Epithelial cell of proximal tubule (primary cell): ENCODE data around the gene GIMAP6. TPM values are rescaled to one million over a fixed set of nuclear protein-coding genes. Genes with fewer than 3 reads are reported as not detected.

Experiments used
- DNase-seq: peaks from one replicate; pipeline ENCODE4 v3.0.0-alpha.2; 2011; ENCODE audit warnings: low read depth
- H3K4me3 ChIP-seq: 2 replicates; pipeline ENCODE4 v1.5.1; 2011; ENCODE audit warnings: low read depth, mild to moderate bottlenecking, low read length
- total RNA-seq: library from RNA; depleted of rRNA; stranded (reverse); fragments of >200 nt; gene quantifications from 2 replicates; pipeline ENCODE4 v1.2.3, GENCODE V29; 2015
- TF ChIP-seq, protein P1 (sequence below): conservative IDR thresholded peaks from 2 replicates; pipeline ENCODE4 v1.5.1; 2012; ENCODE audit warnings: low read depth, mild to moderate bottlenecking, low read length

Gene GIMAP6
- total RNA-seq, 1 donor from 2014 or later, result not detected

DNA sequence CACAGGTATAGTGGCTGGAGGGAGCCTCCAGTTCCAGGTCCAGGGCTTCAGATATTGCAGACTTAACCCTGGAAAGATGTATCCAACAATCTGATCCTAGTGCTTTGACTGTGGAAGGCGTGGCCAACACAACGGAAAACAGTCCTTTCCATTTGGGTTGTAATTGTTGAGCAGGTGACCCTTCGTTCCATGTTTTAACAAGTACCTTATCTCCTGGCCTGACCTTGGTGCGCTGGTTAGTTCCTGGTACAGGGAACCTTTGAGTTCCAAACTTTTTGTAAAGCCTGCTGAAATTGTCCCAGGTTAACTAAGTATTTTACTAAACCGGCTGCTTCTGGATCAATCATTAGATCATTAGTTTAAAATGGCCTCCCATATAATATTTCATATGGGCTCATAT is 23.9 kb upstream of the GIMAP6 start:
- H3K4me3 ChIP-seq, result no peak overlapping the region
- TF ChIP-seq, protein P1, sequence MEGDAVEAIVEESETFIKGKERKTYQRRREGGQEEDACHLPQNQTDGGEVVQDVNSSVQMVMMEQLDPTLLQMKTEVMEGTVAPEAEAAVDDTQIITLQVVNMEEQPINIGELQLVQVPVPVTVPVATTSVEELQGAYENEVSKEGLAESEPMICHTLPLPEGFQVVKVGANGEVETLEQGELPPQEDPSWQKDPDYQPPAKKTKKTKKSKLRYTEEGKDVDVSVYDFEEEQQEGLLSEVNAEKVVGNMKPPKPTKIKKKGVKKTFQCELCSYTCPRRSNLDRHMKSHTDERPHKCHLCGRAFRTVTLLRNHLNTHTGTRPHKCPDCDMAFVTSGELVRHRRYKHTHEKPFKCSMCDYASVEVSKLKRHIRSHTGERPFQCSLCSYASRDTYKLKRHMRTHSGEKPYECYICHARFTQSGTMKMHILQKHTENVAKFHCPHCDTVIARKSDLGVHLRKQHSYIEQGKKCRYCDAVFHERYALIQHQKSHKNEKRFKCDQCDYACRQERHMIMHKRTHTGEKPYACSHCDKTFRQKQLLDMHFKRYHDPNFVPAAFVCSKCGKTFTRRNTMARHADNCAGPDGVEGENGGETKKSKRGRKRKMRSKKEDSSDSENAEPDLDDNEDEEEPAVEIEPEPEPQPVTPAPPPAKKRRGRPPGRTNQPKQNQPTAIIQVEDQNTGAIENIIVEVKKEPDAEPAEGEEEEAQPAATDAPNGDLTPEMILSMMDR, result no peak
- no peak for DNase-seq

DNA sequence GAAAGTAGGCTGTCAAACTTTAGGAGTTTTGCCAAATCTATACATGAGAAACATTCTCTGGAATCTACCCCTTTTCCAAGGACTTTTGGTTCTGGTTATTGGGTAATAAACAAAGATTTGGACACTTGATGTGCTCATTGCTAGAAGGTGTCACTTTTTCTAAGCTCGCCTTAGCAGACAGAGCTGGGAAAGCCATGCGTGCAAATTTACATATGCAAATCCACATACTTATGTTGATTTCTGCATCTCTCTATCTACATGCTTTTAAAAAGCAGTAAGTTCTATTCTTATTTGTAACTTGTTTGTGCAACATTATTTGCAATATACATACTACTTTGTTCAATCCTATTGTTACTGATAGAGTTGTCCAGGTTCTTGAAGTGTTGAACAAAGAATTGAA is 22.5 kb upstream of the GIMAP6 start:
- H3K4me3 ChIP-seq, result no peak overlapping the region
- DNase-seq, result no peak
- TF ChIP-seq, protein P1, result no peak

DNA sequence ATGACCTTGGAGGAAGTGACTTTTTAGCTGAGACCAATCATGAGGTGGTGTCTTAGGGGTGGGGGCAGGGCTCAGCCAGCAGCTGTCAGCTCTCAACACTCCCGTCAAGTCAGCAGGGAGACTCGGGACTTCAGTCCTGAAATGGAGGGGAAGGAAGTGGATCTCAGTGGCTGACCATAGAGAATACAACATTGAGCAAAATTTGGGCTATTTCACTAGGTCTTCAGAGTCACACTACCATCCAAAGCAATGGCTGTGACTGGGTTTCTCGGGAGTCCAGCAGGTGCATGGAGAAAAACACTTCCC is 16.8 kb upstream of the GIMAP6 start:
- no peak overlapping the region for H3K4me3 ChIP-seq

DNA sequence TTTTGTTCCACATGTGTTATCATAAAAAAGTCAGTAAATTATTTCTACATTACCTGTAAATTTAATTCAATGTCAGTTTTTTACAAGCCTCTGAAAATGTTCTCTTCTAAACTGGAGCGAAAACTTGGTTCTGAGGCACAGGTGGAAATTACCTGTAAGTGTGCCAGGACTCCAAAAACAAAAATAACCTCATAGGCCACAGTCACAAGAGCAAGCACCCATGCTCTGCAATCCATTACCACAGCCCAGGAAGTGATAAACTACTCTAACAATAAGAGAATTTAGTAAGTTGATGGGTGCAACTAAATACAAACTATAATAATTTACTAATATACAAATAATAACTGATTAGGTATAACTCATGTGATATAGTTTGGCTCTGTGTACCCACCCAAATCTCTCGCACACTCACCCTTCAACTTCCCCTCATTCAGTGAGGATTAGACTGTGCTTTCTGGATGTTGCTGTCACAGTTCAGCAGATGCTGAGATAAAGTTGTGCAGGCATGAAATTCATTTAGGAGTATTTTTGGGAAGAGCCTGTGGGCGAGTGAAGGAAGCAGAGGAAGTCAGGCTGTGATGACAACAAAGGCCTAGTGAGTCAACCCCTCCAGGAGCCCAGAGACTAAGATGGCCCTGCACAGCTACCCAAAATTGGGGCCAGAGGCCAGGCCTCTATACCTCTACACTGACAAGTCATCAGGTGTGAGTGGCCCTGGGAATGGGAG is 16.3 kb upstream of the GIMAP6 start:
- DNase-seq, result no peak
- TF ChIP-seq, protein P1, result no peak
- H3K4me3 ChIP-seq, result no peak overlapping the region

More for the DNA sequence above, 16.8 kb upstream of the GIMAP6 start:
- no peak for DNase-seq
- TF ChIP-seq, protein P1, result no peak

DNA sequence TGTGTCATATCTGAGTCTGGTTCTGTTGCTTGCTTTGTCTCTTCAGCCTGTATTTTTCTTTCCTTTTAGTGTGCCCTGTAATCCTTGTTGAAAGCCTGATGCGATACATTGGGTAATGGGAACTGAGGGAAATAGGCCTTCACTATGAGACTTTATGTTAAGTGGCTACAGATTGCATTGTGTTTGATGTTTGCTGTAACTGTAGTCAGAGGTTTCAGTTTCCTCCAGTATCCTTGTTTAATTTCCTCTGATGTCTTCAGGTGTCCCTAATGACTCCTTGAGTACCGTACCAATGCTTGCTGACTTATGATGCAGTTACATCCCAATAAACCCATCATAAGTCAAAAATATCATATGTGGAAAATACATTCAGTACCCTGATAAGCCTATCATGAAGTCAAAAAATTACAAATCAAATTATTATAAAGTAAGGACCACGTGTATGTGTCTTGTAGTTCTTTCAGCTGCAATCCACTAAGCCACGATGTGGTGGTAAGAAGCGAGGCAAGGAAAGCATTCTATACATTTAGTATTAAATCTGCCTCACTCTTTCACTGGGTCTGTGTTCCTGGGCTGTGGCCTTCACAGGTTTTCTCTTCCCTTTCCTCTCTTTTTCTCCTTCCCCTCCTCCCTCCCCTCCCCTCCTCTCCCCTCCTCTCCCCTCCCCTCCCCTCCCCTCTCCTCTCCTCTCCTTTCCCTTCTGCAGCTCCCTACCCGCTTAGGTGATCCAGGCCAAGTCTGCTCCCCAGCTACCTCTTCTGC is 13.3 kb upstream of the GIMAP6 start:
- no peak overlapping the region for H3K4me3 ChIP-seq
- TF ChIP-seq, protein P1, result no peak
- no peak for DNase-seq

DNA sequence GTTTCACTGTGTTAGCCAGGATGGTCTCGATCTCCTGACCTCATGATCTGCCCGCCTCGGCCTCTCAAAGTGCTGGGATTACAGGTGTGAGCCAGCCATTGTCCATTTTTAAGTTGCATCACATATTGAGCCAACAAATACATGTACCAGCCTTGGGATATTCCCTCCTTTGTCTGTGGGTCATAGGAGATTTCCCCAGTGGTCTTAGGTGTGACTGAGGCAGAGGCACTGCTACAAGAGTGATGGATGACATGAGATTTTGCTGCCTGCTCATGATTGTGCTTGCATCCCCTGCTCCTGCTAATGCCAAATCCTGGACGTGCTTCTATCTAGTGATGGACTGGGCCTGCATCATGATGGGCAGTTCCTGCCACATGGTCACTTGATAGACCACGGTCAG is 10.7 kb upstream of the GIMAP6 start:
- no peak overlapping the region for H3K4me3 ChIP-seq
- no peak for DNase-seq
- TF ChIP-seq, protein P1, result no peak
